GM12801 (cell line): ENCODE results near the gene SETSIP.

Experiments
- TF ChIP-seq, protein P1 (sequence below): IDR thresholded peaks from one replicate; pipeline ENCODE4 v1.5.1; 2011; ENCODE audit warnings: control low read depth; ENCODE audit not compliant: insufficient read length; ENCODE audit errors: extremely low read depth

Gene SETSIP

DNA sequence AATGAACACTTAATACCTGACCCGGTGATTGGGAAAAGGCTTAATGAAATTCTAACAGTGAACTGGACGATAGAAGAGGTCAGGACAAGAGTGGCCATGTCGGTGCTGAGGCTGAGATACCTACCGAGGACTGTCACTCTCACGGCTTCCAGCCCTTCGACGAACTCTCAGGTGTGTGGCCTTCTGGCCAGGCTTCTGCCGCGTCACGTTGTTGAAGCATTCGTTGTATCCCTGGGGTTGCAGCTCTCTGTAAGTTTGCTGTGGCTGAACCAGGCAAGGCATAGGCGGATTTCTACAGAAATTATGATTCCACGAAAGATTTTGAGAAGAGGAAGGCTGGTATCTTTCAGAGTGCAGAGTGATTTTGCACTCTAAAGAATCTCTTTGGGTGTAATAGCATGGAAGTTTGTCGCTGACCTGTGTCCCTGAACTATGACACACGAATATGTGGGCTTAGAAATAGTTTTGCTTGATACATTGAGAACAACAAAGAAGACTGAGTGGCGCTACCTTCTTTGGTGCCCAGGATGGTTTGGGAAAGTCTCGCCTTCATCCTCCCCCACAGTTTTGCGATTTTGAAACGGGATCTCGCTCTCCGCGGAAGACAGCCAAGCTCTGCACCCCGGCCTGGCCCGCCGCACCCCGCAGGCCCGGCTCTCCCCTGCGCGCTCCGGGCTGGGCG lies 45.8 kb downstream of the SETSIP start:
- TF ChIP-seq, protein P1, sequence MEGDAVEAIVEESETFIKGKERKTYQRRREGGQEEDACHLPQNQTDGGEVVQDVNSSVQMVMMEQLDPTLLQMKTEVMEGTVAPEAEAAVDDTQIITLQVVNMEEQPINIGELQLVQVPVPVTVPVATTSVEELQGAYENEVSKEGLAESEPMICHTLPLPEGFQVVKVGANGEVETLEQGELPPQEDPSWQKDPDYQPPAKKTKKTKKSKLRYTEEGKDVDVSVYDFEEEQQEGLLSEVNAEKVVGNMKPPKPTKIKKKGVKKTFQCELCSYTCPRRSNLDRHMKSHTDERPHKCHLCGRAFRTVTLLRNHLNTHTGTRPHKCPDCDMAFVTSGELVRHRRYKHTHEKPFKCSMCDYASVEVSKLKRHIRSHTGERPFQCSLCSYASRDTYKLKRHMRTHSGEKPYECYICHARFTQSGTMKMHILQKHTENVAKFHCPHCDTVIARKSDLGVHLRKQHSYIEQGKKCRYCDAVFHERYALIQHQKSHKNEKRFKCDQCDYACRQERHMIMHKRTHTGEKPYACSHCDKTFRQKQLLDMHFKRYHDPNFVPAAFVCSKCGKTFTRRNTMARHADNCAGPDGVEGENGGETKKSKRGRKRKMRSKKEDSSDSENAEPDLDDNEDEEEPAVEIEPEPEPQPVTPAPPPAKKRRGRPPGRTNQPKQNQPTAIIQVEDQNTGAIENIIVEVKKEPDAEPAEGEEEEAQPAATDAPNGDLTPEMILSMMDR = no peak

GRCh38 chr1:92026806-92027205 lies 48.4 kb downstream of the SETSIP start:
- TF ChIP-seq, protein P1 = no peak
